HEK293 (cell line): Measurements from ENCODE around the gene TVP23C.
"Not testable (repeated sequence)": the region's sequence is repeated elsewhere in the genome, so short reads cannot be mapped to it uniquely, and the experiment has no call there.

ENCODE experiments used
- CTCF ChIP-seq: fragments of 450-650 bp; formaldehyde crosslinking; IDR thresholded peaks from 2 replicates; pipeline ENCODE4 v1.5.1; 2016; ENCODE audit warnings: missing biosample characterization, missing genetic modification characterization
- GLIS2 ChIP-seq: fragments of 450-650 bp; formaldehyde crosslinking; IDR thresholded peaks from 2 replicates; pipeline ENCODE4 v1.5.1; 2016; ENCODE audit warnings: missing biosample characterization, missing genetic modification characterization
- OVOL3 ChIP-seq: fragments of 450-650 bp; formaldehyde crosslinking; IDR thresholded peaks from 2 replicates; pipeline ENCODE4 v1.5.1; 2016; ENCODE audit warnings: missing biosample characterization, missing genetic modification characterization
- TCF7L2 ChIP-seq: IDR thresholded peaks from 2 replicates; pipeline ENCODE4 v1.6.1; 2011; ENCODE audit warnings: low read depth, mild to moderate bottlenecking, inconsistent platforms, low read length, moderate library complexity, borderline replicate concordance
- ZBTB26 ChIP-seq: fragments of 450-650 bp; formaldehyde crosslinking; optimal IDR thresholded peaks from 2 replicates; pipeline ENCODE3; 2016; ENCODE audit warnings: missing biosample characterization, mild to moderate bottlenecking, missing genetic modification characterization
- ZNF175 ChIP-seq: fragments of 450-650 bp; formaldehyde crosslinking; IDR thresholded peaks from 2 replicates; pipeline ENCODE4 v1.5.1; 2016; ENCODE audit warnings: missing biosample characterization, missing genetic modification characterization
- ZNF24 ChIP-seq: fragments of 450-650 bp; formaldehyde crosslinking; IDR thresholded peaks from 2 replicates; pipeline ENCODE4 v1.5.1; 2016; ENCODE audit warnings: missing biosample characterization, missing genetic modification characterization
- ZNF311 ChIP-seq: fragments of 450-650 bp; formaldehyde crosslinking; IDR thresholded peaks from 2 replicates; pipeline ENCODE4 v1.5.1; 2017; ENCODE audit warnings: missing biosample characterization, missing genetic modification characterization, borderline replicate concordance
- ZNF549 ChIP-seq: fragments of 450-650 bp; IDR thresholded peaks from 2 replicates; pipeline ENCODE4 v1.5.1; 2018; ENCODE audit warnings: missing biosample characterization, missing genetic modification characterization, mild to moderate bottlenecking, inconsistent platforms, moderate library complexity
- ZNF571 ChIP-seq: fragments of 450-650 bp; formaldehyde crosslinking; IDR thresholded peaks from 2 replicates; pipeline ENCODE4 v1.5.0; 2017; ENCODE audit warnings: missing biosample characterization, missing genetic modification characterization
- TF ChIP-seq, protein P1 (sequence below): fragments of 450-650 bp; formaldehyde crosslinking; IDR thresholded peaks from 2 replicates; pipeline ENCODE4 v1.5.1; 2016; ENCODE audit warnings: missing biosample characterization, missing genetic modification characterization

DNA sequence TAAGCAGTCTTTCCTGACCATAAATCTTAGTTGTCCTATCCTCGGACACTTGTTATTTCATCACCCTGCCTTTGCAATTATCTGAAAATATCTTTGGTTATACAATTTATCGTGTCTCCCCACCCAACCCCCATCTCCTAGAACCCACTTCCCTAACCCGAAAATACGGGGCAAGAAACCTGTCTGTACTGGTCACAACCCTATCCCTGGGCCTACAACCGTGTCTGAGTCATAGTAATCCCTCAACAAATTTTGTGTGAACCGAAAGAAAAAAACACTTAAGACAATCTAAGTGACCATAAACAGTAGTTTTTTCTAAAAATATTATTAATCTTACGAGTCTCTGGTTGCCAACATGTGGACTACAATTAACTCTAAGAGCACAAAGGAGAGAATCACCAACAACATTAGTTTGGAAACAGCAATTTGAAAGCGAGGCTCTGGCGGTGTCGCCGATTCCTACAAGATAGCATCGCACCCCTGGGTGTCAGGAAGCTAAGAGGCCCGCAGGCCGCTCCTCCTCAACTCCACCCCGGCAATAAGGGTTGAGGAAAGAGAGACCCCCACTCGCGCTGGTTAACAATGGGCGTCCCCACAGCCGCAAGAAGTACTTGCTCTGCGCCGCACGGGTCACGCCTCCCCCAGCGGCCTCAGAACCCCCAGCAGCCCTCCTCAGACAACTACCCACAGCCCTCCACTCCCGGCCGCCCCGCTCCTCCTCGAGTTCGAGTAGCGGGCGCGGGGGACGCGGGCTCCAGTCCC is 489 bp downstream of the TVP23C start:
- not testable (repeated sequence) for TF ChIP-seq CTCF; ZNF311 (tag by site-specific recombination); OVOL3; ZNF175 (tag by site-specific recombination); ZNF549 (tag by site-specific recombination); ZBTB26 (tag by site-specific recombination); ZNF571 (tag by site-specific recombination); GLIS2 (tag by site-specific recombination); TCF7L2; ZNF24 (tag by site-specific recombination)
- TF ChIP-seq, protein P1, sequence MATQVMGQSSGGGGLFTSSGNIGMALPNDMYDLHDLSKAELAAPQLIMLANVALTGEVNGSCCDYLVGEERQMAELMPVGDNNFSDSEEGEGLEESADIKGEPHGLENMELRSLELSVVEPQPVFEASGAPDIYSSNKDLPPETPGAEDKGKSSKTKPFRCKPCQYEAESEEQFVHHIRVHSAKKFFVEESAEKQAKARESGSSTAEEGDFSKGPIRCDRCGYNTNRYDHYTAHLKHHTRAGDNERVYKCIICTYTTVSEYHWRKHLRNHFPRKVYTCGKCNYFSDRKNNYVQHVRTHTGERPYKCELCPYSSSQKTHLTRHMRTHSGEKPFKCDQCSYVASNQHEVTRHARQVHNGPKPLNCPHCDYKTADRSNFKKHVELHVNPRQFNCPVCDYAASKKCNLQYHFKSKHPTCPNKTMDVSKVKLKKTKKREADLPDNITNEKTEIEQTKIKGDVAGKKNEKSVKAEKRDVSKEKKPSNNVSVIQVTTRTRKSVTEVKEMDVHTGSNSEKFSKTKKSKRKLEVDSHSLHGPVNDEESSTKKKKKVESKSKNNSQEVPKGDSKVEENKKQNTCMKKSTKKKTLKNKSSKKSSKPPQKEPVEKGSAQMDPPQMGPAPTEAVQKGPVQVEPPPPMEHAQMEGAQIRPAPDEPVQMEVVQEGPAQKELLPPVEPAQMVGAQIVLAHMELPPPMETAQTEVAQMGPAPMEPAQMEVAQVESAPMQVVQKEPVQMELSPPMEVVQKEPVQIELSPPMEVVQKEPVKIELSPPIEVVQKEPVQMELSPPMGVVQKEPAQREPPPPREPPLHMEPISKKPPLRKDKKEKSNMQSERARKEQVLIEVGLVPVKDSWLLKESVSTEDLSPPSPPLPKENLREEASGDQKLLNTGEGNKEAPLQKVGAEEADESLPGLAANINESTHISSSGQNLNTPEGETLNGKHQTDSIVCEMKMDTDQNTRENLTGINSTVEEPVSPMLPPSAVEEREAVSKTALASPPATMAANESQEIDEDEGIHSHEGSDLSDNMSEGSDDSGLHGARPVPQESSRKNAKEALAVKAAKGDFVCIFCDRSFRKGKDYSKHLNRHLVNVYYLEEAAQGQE (tag by site-specific recombination): not testable (repeated sequence)
